ENCODE results near the gene PDE4C. TPM values are rescaled to one million over a fixed set of nuclear protein-coding genes. Genes with fewer than 3 reads are reported as not detected.

Gene PDE4C
- polyA plus RNA-seq, 1 donor from 2014 or later, result 1.6 TPM

DNA sequence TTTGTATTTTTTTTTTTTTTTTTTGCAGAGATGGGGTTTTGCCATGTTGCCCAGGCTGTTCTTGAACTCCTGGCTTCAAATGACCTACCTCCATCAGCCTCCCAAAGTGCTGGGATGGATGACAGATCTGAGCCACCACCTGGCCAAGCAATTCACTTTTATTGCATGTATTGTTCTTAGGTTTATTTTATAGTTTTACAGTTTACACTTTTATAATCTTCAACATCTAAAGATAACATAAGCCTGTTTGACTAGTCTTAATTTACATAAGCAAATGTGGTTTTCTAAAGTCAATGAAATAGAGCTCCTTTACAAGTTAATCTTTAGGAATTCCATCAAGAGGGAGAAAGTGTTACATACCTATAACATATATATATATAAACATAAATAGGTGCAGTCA, 42.7 kb downstream of the PDE4C start:
- H4K20me1 ChIP-seq (ENCODE audit: insufficient read depth), result no peaks in the 10 kb centered on the region
- no peaks in the 10 kb centered on the region for H3K9me2 ChIP-seq (ENCODE audit: insufficient read depth, low read length)
- no peaks in the 10 kb centered on the region for H3K79me2 ChIP-seq (replicated peaks; ENCODE audit: insufficient read depth, low read length)
- no peaks in the 10 kb centered on the region for H3K9me3 ChIP-seq (ENCODE audit: low read length)
- H3K27me3 ChIP-seq (ENCODE audit: insufficient read depth, low read depth, low read length), result no peaks in the 10 kb centered on the region
- no peaks in the 10 kb centered on the region for H3F3A ChIP-seq (ENCODE audit: insufficient read depth, low read length, poor library complexity, severe bottlenecking)
- H3K4me2 ChIP-seq (ENCODE audit: low read length), result no peak overlapping the region
- H3K4me3 ChIP-seq (ENCODE audit: low read length), result no peak overlapping the region
- no peak overlapping the region for H2AFZ ChIP-seq (ENCODE audit: low read depth, low read length)
- H3K36me3 ChIP-seq (ENCODE audit: insufficient read depth, low read length), result no peaks in the 10 kb centered on the region
- H3K9ac ChIP-seq (ENCODE audit: low read length), result no peak overlapping the region
- TF ChIP-seq TAF1 (IDR thresholded peaks at IDR 0.05; ENCODE audit: low read depth) (no peak), SMC3 (conservative IDR thresholded peaks at IDR 0.05; ENCODE audit: poor library complexity) (no peak)
- H3K27ac ChIP-seq (ENCODE audit: low read length), result no peak overlapping the region

DNA sequence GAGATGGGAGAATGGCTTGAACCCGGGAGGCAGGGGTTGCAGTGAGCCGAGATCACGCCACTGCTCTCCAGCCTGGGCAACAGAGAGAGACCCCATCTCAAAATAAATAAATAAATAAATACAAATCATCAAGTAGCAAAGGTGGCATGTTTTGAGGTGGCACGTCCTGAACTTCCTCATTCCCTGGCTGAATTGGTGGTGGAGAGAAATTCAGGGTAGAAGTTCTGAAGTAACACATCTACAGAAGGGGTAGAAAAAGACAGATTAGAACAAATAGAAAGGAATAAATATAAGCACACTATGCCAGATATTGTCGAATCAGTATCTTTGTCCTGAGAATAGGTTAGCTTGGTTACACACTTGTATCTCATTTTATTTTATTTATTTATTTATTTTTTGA, 46.3 kb downstream of the PDE4C start:
- no peaks in the 10 kb centered on the region for H3K9me2 ChIP-seq (ENCODE audit: insufficient read depth, low read length)
- H3K79me2 ChIP-seq (replicated peaks; ENCODE audit: insufficient read depth, low read length), result no peaks in the 10 kb centered on the region
- H3K4me3 ChIP-seq (ENCODE audit: low read length), result no peak overlapping the region
- H3K9ac ChIP-seq (ENCODE audit: low read length), result no peak overlapping the region
- no peaks in the 10 kb centered on the region for H4K20me1 ChIP-seq (ENCODE audit: insufficient read depth)
- TF ChIP-seq EZH2 (IDR thresholded peaks at IDR 0.05; ENCODE audit: borderline replicate concordance, insufficient read depth, low read length, poor library complexity, severe bottlenecking) (no peak), POLR2AphosphoS5 (IDR thresholded peaks at IDR 0.05) (no peak)
- H3K4me2 ChIP-seq (ENCODE audit: low read length), result no peak overlapping the region
- H3K27me3 ChIP-seq (ENCODE audit: insufficient read depth, low read depth, low read length), result peaks cover 7% of the 10 kb centered on the region
- no peaks in the 10 kb centered on the region for H3K36me3 ChIP-seq (ENCODE audit: insufficient read depth, low read length)
- H3K9me3 ChIP-seq (ENCODE audit: low read length), result no peaks in the 10 kb centered on the region
- no peak overlapping the region for H2AFZ ChIP-seq (ENCODE audit: low read depth, low read length)
- H3K27ac ChIP-seq (ENCODE audit: low read length), result no peak overlapping the region
- no peaks in the 10 kb centered on the region for H3F3A ChIP-seq (ENCODE audit: insufficient read depth, low read length, poor library complexity, severe bottlenecking)

DNA sequence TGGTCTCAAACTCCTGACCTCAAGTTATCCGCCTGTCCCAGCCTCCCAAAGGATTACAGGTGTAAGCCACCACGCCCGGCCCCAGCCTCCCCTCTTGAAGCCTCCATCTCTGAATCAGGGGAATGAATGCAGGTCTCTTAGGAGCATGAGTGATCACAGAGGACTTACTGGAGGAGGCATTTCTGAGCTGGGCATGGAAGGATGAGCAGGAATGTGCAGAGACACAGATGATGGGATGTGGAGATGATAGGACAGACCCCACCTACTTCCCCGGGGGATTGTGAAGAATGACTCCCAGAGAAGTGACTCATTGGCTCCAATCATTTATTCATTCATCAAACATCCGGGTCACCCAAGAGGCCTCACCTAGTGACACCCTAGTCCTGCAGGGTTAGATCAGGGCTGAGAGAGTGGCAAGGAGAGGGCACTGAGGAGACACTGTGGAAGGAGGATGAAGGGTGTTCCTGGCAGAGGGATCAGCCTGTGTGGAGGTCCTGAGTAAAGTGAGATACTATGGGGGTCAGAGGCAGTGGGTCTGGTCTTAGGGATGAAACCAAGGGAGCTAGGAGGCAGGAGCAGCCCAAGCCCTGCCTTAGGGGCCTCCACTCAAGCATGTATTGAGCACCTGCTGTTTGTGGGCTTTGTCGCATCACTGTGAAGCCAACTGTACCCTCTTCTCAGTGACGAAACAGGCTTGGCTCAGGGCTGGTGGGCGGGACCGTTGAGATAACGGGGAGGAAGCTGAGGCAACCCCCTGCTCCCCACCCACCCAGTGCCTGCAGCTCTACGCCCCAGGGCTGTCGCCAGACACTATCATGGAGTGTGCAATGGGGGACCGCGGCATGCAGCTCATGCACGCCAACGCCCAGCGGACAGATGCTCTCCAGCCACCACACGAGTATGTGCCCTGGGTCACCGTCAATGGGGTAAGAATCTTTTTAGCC, 49.6 kb downstream of the PDE4C start:
- TF ChIP-seq MXI1 (conservative IDR thresholded peaks at IDR 0.05; ENCODE audit: poor library complexity, severe bottlenecking) (no peak), SMC3 (conservative IDR thresholded peaks at IDR 0.05; ENCODE audit: poor library complexity) (no peak), REST (IDR thresholded peaks at IDR 0.05; ENCODE audit: borderline replicate concordance) (no peak), EZH2 (IDR thresholded peaks at IDR 0.05; ENCODE audit: borderline replicate concordance, insufficient read depth, low read length, poor library complexity, severe bottlenecking) (no peak), RAD21 (conservative IDR thresholded peaks at IDR 0.05) (no peak), POLR2AphosphoS5 (IDR thresholded peaks at IDR 0.05) (no peak), EP300 (conservative IDR thresholded peaks at IDR 0.05; ENCODE audit: poor library complexity, severe bottlenecking) (no peak)
- TF ChIP-seq, protein P1, sequence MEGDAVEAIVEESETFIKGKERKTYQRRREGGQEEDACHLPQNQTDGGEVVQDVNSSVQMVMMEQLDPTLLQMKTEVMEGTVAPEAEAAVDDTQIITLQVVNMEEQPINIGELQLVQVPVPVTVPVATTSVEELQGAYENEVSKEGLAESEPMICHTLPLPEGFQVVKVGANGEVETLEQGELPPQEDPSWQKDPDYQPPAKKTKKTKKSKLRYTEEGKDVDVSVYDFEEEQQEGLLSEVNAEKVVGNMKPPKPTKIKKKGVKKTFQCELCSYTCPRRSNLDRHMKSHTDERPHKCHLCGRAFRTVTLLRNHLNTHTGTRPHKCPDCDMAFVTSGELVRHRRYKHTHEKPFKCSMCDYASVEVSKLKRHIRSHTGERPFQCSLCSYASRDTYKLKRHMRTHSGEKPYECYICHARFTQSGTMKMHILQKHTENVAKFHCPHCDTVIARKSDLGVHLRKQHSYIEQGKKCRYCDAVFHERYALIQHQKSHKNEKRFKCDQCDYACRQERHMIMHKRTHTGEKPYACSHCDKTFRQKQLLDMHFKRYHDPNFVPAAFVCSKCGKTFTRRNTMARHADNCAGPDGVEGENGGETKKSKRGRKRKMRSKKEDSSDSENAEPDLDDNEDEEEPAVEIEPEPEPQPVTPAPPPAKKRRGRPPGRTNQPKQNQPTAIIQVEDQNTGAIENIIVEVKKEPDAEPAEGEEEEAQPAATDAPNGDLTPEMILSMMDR (IDR thresholded peaks at IDR 0.05; ENCODE audit: poor library complexity, severe bottlenecking), result no peak
- no peak overlapping the region for H3K4me2 ChIP-seq (ENCODE audit: low read length)
- no peaks in the 10 kb centered on the region for H3K9me2 ChIP-seq (ENCODE audit: insufficient read depth, low read length)
- H3K79me2 ChIP-seq (replicated peaks; ENCODE audit: insufficient read depth, low read length), result no peaks in the 10 kb centered on the region
- H2AFZ ChIP-seq (ENCODE audit: low read depth, low read length), result no peak overlapping the region
- H3F3A ChIP-seq (ENCODE audit: insufficient read depth, low read length, poor library complexity, severe bottlenecking), result no peaks in the 10 kb centered on the region
- H3K9me3 ChIP-seq (ENCODE audit: low read length), result no peaks in the 10 kb centered on the region
- peaks cover 24% of the 10 kb centered on the region for H3K27me3 ChIP-seq (ENCODE audit: insufficient read depth, low read depth, low read length)
- H3K4me3 ChIP-seq (ENCODE audit: low read length), result no peak overlapping the region
- H3K36me3 ChIP-seq (ENCODE audit: insufficient read depth, low read length), result no peaks in the 10 kb centered on the region
- H3K9ac ChIP-seq (ENCODE audit: low read length), result no peak overlapping the region
- H3K27ac ChIP-seq (ENCODE audit: low read length), result no peak overlapping the region
- H4K20me1 ChIP-seq (ENCODE audit: insufficient read depth), result no peaks in the 10 kb centered on the region

Measured in neural cell (in vitro differentiated cells).